Activated CD8-positive, alpha-beta memory T cell treated with anti-CD3 and anti-CD28 coated beads, Interleukin-2, amount 10 ng/mL, durations not matched to agents 7 days and 5 days (primary cell): Measurements from ENCODE around the gene CSK. TPM values are rescaled to one million over a fixed set of nuclear protein-coding genes. Genes with fewer than 3 reads are reported as not detected.
"Not testable (repeated sequence)": the region's sequence is repeated elsewhere in the genome, so short reads cannot be mapped to it uniquely, and the experiment has no call there.

Experiments used
- ATAC-seq: fragments of 150-1000 bp; cut with Tn5 transposase; one replicate; pipeline ENCODE4 v1.10.0; 2021; ENCODE audit warnings: moderate library complexity
- CTCF ChIA-PET: fragments of 350-600 bp; sonication (Branson Sonifier 250); formaldehyde crosslinking; loops from one replicate; lab custom pipeline; 2021; ENCODE audit warnings: antibody characterized with exemption; lab: Charles Lee
- DNase-seq: peaks from one replicate; pipeline ENCODE4 v3.0.0-alpha.2; 2020
- H3K27ac Mint-ChIP-seq: one replicate; pipeline ENCODE4 v1.8.0; 2021; ENCODE audit warnings: mild to moderate bottlenecking, mixed read lengths
- H3K27me3 Mint-ChIP-seq: one replicate; pipeline ENCODE4 v1.8.0; 2021; ENCODE audit warnings: mixed read lengths
- H3K36me3 Mint-ChIP-seq: one replicate; pipeline ENCODE4 v1.8.0; 2021; ENCODE audit warnings: mild to moderate bottlenecking, mixed read lengths
- H3K4me1 Mint-ChIP-seq: one replicate; pipeline ENCODE4 v1.8.0; 2021; ENCODE audit warnings: mixed read lengths
- H3K4me3 Mint-ChIP-seq: one replicate; pipeline ENCODE4 v1.8.0; 2021; ENCODE audit warnings: mild to moderate bottlenecking, moderate library complexity, mixed read lengths
- H3K9me3 Mint-ChIP-seq: one replicate; pipeline ENCODE4 v1.8.0; 2022; ENCODE audit warnings: low read depth, mixed read lengths
- total RNA-seq, 2 experiments: library from RNA; stranded (reverse); gene quantifications; one replicate each; pipeline ENCODE4 v1.2.3, GENCODE V29; 2021

The CSK gene
- 100 to 1,000 TPM; 349 to 369 TPM for total RNA-seq

GRCh38 chr15:74781431-74782258 is at the start of gene CSK:
Gene CSK (plus strand): TSS chr15:74782080. CDS start chr15:74798298, 16,218 bp downstream.
- peaks cover 23% of the 10 kb centered on the region for H3K36me3 Mint-ChIP-seq
- peaks cover 64% of the 10 kb centered on the region for H3K4me1 Mint-ChIP-seq
- peak; percentile 84 for DNase-seq
- no peaks in the 10 kb centered on the region for H3K27me3 Mint-ChIP-seq
- peak; percentile 62 for ATAC-seq
- H3K27ac Mint-ChIP-seq = peak within 1 kb of the TSS; percentile 98
- CTCF ChIA-PET = interaction anchor here (0.6 to 25.9 kb wide), 19 partner anchors 2 to 227 kb away, joined by 3 to 1355 read pairs (median 4); partner anchors contain the start of genes CLK3 and CSK
- no peaks in the 10 kb centered on the region for H3K9me3 Mint-ChIP-seq
- peak within 1 kb of the TSS; percentile 87 for H3K4me3 Mint-ChIP-seq

GRCh38 chr15:74732846-74733245 is 49.0 kb upstream of the CSK start:
- H3K9me3 Mint-ChIP-seq = peaks cover 3% of the 10 kb centered on the region
- H3K4me1 Mint-ChIP-seq = no peaks in the 10 kb centered on the region
- peaks cover 39% of the 10 kb centered on the region for H3K27me3 Mint-ChIP-seq
- ATAC-seq = no peak
- H3K36me3 Mint-ChIP-seq = no peaks in the 10 kb centered on the region
- CTCF ChIA-PET = interaction anchor here (2.0 kb wide), 1 partner anchor 98 kb away, joined by 4 read pairs; no protein-coding TSS in a partner anchor
- no peak overlapping the region for H3K4me3 Mint-ChIP-seq
- no peak overlapping the region for H3K27ac Mint-ChIP-seq
- no peak for DNase-seq

- Mint-ChIP-seq H3K27ac (no peak overlapping the region), H3K27me3 (peaks cover 39% of the 10 kb centered on the region), H3K4me1 (peaks cover 2% of the 10 kb centered on the region), H3K4me3 (no peak overlapping the region), H3K36me3 (peaks cover 2% of the 10 kb centered on the region), H3K9me3 (peaks cover 7% of the 10 kb centered on the region)
- CTCF ChIA-PET = interaction anchor here (2.0 kb wide), 1 partner anchor 98 kb away, joined by 4 read pairs; no protein-coding TSS in a partner anchor
- no peak for DNase-seq
- no peak for ATAC-seq
Measured at GRCh38 chr15:74733269-74733668, 48.6 kb upstream of the CSK start.

- DNase-seq (no peak), ATAC-seq (no peak)
- H3K27ac Mint-ChIP-seq = no peak overlapping the region
- peaks cover 3% of the 10 kb centered on the region for H3K4me1 Mint-ChIP-seq
- peaks cover 8% of the 10 kb centered on the region for H3K9me3 Mint-ChIP-seq
- H3K36me3 Mint-ChIP-seq = peaks cover 2% of the 10 kb centered on the region
- H3K4me3 Mint-ChIP-seq = no peak overlapping the region
- H3K27me3 Mint-ChIP-seq = peaks cover 39% of the 10 kb centered on the region
- CTCF ChIA-PET = no interaction called here
Measured at GRCh38 chr15:74735305-74735704, 46.6 kb upstream of the CSK start.

- not testable (repeated sequence) for H3K4me3 Mint-ChIP-seq, DNase-seq, H3K9me3 Mint-ChIP-seq, H3K4me1 Mint-ChIP-seq, H3K36me3 Mint-ChIP-seq, ATAC-seq, H3K27ac Mint-ChIP-seq
- H3K27me3 Mint-ChIP-seq = peaks cover 39% of the 10 kb centered on the region
- CTCF ChIA-PET = interaction anchor here (0.7 kb wide), 1 partner anchor 65 kb away, joined by 3 read pairs; no protein-coding TSS in a partner anchor
Measured at GRCh38 chr15:74738239-74738638, 43.6 kb upstream of the CSK start.

GRCh38 chr15:74742422-74742821 is 39.5 kb upstream of the CSK start:
- no peak overlapping the region for H3K27ac Mint-ChIP-seq
- H3K27me3 Mint-ChIP-seq = peaks cover 6% of the 10 kb centered on the region
- no peak for ATAC-seq
- peaks cover 2% of the 10 kb centered on the region for H3K36me3 Mint-ChIP-seq
- no peak for DNase-seq
- CTCF ChIA-PET = interaction anchor here (0.7 kb wide), 1 partner anchor 66 kb away, joined by 3 read pairs; no protein-coding TSS in a partner anchor
- H3K4me1 Mint-ChIP-seq = peaks cover 3% of the 10 kb centered on the region
- no peak overlapping the region for H3K4me3 Mint-ChIP-seq
- H3K9me3 Mint-ChIP-seq = peaks cover 6% of the 10 kb centered on the region

GRCh38 chr15:74746389-74746788 is 35.5 kb upstream of the CSK start:
- Mint-ChIP-seq H3K4me1 (no peaks in the 10 kb centered on the region), H3K36me3 (no peaks in the 10 kb centered on the region), H3K9me3 (no peaks in the 10 kb centered on the region), H3K4me3 (no peak overlapping the region), H3K27me3 (no peaks in the 10 kb centered on the region), H3K27ac (no peak overlapping the region)
- DNase-seq (no peak), ATAC-seq (no peak)
- CTCF ChIA-PET = no interaction called here

GRCh38 chr15:74748322-74748946 is 33.4 kb upstream of the CSK start, which contains the start of gene CYP1A2:
Gene CYP1A2 (plus strand): TSS chr15:74748845. CDS start chr15:74749739, 894 bp downstream.
- Mint-ChIP-seq H3K36me3 (no peaks in the 10 kb centered on the region), H3K4me3 (no peak within 1 kb of the TSS), H3K27ac (no peak within 1 kb of the TSS), H3K27me3 (no peaks in the 10 kb centered on the region), H3K4me1 (no peaks in the 10 kb centered on the region), H3K9me3 (no peaks in the 10 kb centered on the region)
- DNase-seq = no peak
- CTCF ChIA-PET = interaction anchor here (0.5 to 2.8 kb wide), 3 partner anchors 20 to 174 kb away, joined by 3 to 16 read pairs (median 3); no protein-coding TSS in a partner anchor
- no peak for ATAC-seq

- CTCF ChIA-PET = interaction anchor here (1.5 to 2.8 kb wide), 2 partner anchors 12 to 19 kb away, joined by 4 to 16 read pairs; no protein-coding TSS in a partner anchor
- Mint-ChIP-seq H3K9me3 (no peaks in the 10 kb centered on the region), H3K4me3 (no peak overlapping the region), H3K27me3 (no peaks in the 10 kb centered on the region), H3K36me3 (no peaks in the 10 kb centered on the region), H3K4me1 (no peaks in the 10 kb centered on the region), H3K27ac (no peak overlapping the region)
- no peak for DNase-seq
- ATAC-seq = no peak
Measured at GRCh38 chr15:74749832-74750231, 32.0 kb upstream of the CSK start.

- H3K27ac Mint-ChIP-seq = no peak overlapping the region
- CTCF ChIA-PET = interaction anchor here (0.8 to 2.8 kb wide), 7 partner anchors 9 to 116 kb away, joined by 3 to 16 read pairs (median 4); no protein-coding TSS in a partner anchor
Measured at GRCh38 chr15:74750751-74751150, 31.1 kb upstream of the CSK start.

GRCh38 chr15:74752011-74752410 is 29.9 kb upstream of the CSK start:
- H3K27ac Mint-ChIP-seq = no peak overlapping the region
- H3K4me3 Mint-ChIP-seq = no peak overlapping the region
- CTCF ChIA-PET = interaction anchor here (1.4 to 1.5 kb wide), 3 partner anchors 17 to 26 kb away, joined by 3 to 6 read pairs (median 5); no protein-coding TSS in a partner anchor
- H3K4me1 Mint-ChIP-seq = no peaks in the 10 kb centered on the region
- H3K36me3 Mint-ChIP-seq = no peaks in the 10 kb centered on the region
- DNase-seq (no peak), ATAC-seq (no peak)
- no peaks in the 10 kb centered on the region for H3K9me3 Mint-ChIP-seq
- H3K27me3 Mint-ChIP-seq = peaks cover 5% of the 10 kb centered on the region

More at GRCh38 chr15:74750751-74751150, 31.1 kb upstream of the CSK start:
- H3K36me3 Mint-ChIP-seq = no peaks in the 10 kb centered on the region
- H3K4me3 Mint-ChIP-seq = no peak overlapping the region
- H3K4me1 Mint-ChIP-seq = no peaks in the 10 kb centered on the region
- DNase-seq (no peak), ATAC-seq (no peak)
- no peaks in the 10 kb centered on the region for H3K27me3 Mint-ChIP-seq
- no peaks in the 10 kb centered on the region for H3K9me3 Mint-ChIP-seq

GRCh38 chr15:74752531-74752930 is 29.3 kb upstream of the CSK start:
- peaks cover 5% of the 10 kb centered on the region for H3K27me3 Mint-ChIP-seq
- no peak overlapping the region for H3K27ac Mint-ChIP-seq
- H3K36me3 Mint-ChIP-seq = no peaks in the 10 kb centered on the region
- no peaks in the 10 kb centered on the region for H3K9me3 Mint-ChIP-seq
- ATAC-seq (no peak), DNase-seq (no peak)
- no peaks in the 10 kb centered on the region for H3K4me1 Mint-ChIP-seq
- no peak overlapping the region for H3K4me3 Mint-ChIP-seq
- CTCF ChIA-PET = interaction anchor here (0.6 kb wide), 1 partner anchor 16 kb away, joined by 4 read pairs; no protein-coding TSS in a partner anchor

GRCh38 chr15:74754593-74755215 is 27.2 kb upstream of the CSK start:
- H3K27me3 Mint-ChIP-seq = peaks cover 5% of the 10 kb centered on the region
- no peak for DNase-seq
- H3K9me3 Mint-ChIP-seq = no peaks in the 10 kb centered on the region
- CTCF ChIA-PET = interaction anchor here (1.1 kb wide), 1 partner anchor 14 kb away, joined by 3 read pairs; no protein-coding TSS in a partner anchor
- H3K4me1 Mint-ChIP-seq = no peaks in the 10 kb centered on the region
- no peaks in the 10 kb centered on the region for H3K36me3 Mint-ChIP-seq
- no peak overlapping the region for H3K27ac Mint-ChIP-seq
- no peak for ATAC-seq
- H3K4me3 Mint-ChIP-seq = no peak overlapping the region
